ENCODE measurements around the gene NOTUM. TPM values are rescaled to one million over a fixed set of nuclear protein-coding genes. Genes with fewer than 3 reads are reported as not detected.

Gene NOTUM
- total and polyA plus RNA-seq, 2 experiments from 2014 or later: 0.29 to 1.6 TPM

DNA sequence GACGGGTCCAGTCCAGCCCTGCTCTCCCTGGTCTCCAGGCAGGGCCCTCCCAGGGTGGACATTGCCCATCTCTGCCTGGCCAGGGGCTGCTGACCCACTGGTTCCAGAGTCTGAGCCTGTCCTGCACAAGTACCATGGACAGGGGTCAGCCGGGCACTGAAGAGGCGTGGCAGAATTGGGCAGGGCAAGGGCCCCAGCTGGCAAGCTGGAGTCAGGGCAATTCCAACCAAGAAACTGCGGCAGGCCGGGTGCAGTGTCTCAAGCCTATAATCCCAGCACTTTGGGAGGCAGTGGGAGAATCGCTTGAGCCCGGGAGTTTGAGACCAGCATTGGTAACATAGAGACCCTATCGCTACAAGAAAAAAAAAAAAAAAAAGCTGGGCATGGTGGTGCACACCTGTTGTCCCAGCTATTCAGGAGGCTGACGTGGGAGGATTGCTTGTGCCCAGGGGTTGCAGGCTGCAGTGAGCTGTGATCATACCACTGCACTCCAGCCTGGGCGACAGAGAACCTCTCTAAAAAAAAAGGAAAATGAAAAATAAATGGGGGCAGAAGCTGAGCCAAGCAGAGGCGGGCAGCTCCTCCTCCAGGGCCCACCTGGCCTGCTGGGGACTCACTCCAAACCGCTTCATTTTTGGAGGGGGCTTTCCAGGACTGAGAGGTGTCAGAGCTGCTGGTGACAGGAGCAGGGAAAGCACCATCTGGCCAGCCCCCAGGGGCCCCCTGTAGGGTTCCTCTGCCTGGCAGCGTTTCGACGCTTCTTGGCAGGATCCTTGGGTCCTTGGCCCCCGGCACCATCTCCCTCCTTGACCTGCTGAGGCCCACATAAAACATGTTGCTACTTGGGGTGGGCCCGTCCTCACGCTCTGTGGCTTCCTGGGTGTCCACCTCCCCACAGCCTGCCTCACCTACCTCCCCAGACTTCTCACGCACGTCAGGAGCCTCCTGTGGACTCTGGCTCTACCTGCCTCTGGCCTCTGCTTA is 30.6 kb downstream of the NOTUM start:
- Histone ChIP-seq H4K20me1 (replicated peaks; ENCODE audit: insufficient read depth) (no peaks in the 10 kb centered on the region; the same call in 1 of the 2 replicates), H2AFZ (no peak overlapping the region), H3K4me3 (no peak overlapping the region), H3K9me2 (ENCODE audit: insufficient read depth) (no peaks in the 10 kb centered on the region), H3K4me1 (ENCODE audit: insufficient read depth) (peaks cover 7% of the 10 kb centered on the region; the same call in 1 of the 2 replicates), H3K36me3 (ENCODE audit: insufficient read depth) (no peaks in the 10 kb centered on the region), H3K27ac (ENCODE audit: low read depth) (no peak overlapping the region), H3K27me3 (ENCODE audit: insufficient read depth) (peaks cover 10% of the 10 kb centered on the region; the same call in 1 of the 2 replicates), H3F3A (replicated peaks; ENCODE audit: low read depth) (peaks cover 16% of the 10 kb centered on the region), H3K79me2 (replicated peaks; ENCODE audit: insufficient read depth) (peaks cover 17% of the 10 kb centered on the region), H3K4me2 (no peak overlapping the region)
- no peak for TF ChIP-seq CREB1 (CRISPR knock-in tag; IDR thresholded peaks at IDR 0.05; ENCODE audit: low read depth)
- TF ChIP-seq REST (IDR thresholded peaks at IDR 0.05; ENCODE audit: unreplicated experiment): peak; percentile 72
- no peaks in the 10 kb centered on the region for H3K9me3 Mint-ChIP-seq
- ATAC-seq (no peak), DNase-seq (ENCODE audit: low spot score) (no peak)
- no peak overlapping the region for H3K27ac Mint-ChIP-seq
- H3K4me1 Mint-ChIP-seq: peaks cover 13% of the 10 kb centered on the region; the same call in 2 of the 3 replicates
- H3K36me3 Mint-ChIP-seq (ENCODE audit: low read depth): peaks cover 27% of the 10 kb centered on the region
- H3K4me3 Mint-ChIP-seq: no peak overlapping the region
- peaks cover 28% of the 10 kb centered on the region for H3K27me3 Mint-ChIP-seq (ENCODE audit: insufficient read depth, low read depth, poor library complexity)

DNA sequence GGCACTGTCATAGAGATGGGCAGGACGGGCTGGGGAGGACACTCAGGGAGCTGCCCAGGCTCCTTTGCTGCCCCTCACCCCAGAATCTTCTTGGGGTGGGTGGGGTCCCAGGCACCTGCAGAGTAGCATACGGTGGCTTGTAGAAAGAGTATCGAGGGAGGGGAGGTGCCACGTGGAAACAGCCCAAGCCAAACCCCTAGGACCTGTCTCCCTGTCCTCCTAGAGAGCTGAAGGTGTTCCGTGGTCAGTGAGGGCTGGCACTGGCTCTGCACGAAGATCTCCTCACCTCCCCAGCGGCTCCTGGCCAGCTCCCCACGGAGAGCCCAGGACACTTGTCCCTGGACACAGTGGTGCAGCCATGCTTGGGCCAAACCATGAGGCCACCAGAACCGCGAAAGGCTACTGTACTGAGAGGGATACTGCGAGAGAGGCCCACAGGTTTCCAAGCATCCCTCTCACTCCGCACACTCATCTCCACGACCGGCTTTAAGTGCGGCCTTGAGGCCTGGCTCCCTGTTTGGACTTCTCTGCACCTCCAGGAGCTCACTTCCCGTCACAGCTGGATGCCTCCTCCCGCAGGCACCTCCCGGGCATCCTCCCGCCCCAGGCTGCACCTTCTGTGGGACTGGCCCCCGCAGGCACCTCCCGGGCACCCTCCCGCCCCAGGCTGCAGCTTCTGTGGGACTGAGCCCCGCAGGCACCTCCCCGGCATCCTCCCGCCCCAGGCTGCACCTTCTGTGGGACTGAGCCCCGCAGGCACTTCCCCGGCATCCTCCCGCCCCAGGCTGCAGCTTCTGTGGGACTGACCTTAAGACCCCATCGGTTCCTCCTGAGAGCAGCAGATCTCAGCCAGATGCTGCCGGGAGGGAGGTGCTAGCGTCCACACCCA is 31.5 kb downstream of the NOTUM start:
- Mint-ChIP-seq H3K27ac (no peak overlapping the region), H3K27me3 (ENCODE audit: insufficient read depth, low read depth, poor library complexity) (peaks cover 28% of the 10 kb centered on the region), H3K9me3 (no peaks in the 10 kb centered on the region), H3K4me1 (peaks cover 20% of the 10 kb centered on the region), H3K36me3 (ENCODE audit: low read depth) (peaks cover 20% of the 10 kb centered on the region), H3K4me3 (peak overlapping the region; percentile 72)
- no peaks in the 10 kb centered on the region for H3K36me3 ChIP-seq (ENCODE audit: insufficient read depth)
- H3F3A ChIP-seq (replicated peaks; ENCODE audit: low read depth): peaks cover 21% of the 10 kb centered on the region
- peak overlapping the region; percentile 79; the same call in 1 of the 2 replicates for H3K4me3 ChIP-seq
- H3K4me2 ChIP-seq: peak overlapping the region; percentile 94
- peak; percentile 29 for DNase-seq (ENCODE audit: low spot score)
- no peak overlapping the region for H2AFZ ChIP-seq
- H4K20me1 ChIP-seq (replicated peaks; ENCODE audit: insufficient read depth): peaks cover 4% of the 10 kb centered on the region
- peaks cover 26% of the 10 kb centered on the region for H3K79me2 ChIP-seq (replicated peaks; ENCODE audit: insufficient read depth)
- ATAC-seq: no peak
- no peak overlapping the region for H3K27ac ChIP-seq (ENCODE audit: low read depth)
- no peak for TF ChIP-seq CTCF (conservative IDR thresholded peaks at IDR 0.05; ENCODE audit: low read depth in 2 of 2)
- no peak for TF ChIP-seq REST (IDR thresholded peaks at IDR 0.05; ENCODE audit: unreplicated experiment)
- no peak for TF ChIP-seq ZNF114 (CRISPR knock-in tag; IDR thresholded peaks at IDR 0.05)
- no peak for TF ChIP-seq CREB1 (CRISPR knock-in tag; IDR thresholded peaks at IDR 0.05; ENCODE audit: low read depth)
- H3K27me3 ChIP-seq (ENCODE audit: insufficient read depth): peaks cover 10% of the 10 kb centered on the region; the same call in 1 of the 2 replicates
- peaks cover 16% of the 10 kb centered on the region; the same call in 1 of the 2 replicates for H3K4me1 ChIP-seq (ENCODE audit: insufficient read depth)
- H3K9me2 ChIP-seq (ENCODE audit: insufficient read depth): no peaks in the 10 kb centered on the region

Measured in GM23338 (cell line).